HG03097 (cell line): Measurements from ENCODE around the gene PSMA5.
A peak's percentile ranks its signal among the peaks of the same experiment; 100 is the strongest.
"Not testable (repeated sequence)": the region's sequence is repeated elsewhere in the genome, so short reads cannot be mapped to it uniquely, and the experiment has no call there.

Experiments used
- ATAC-seq: cut with Tn5 transposase; IDR thresholded peaks from one replicate; pipeline ENCODE4 v1.9.1; 2021; ENCODE audit not compliant: unreplicated experiment, low FRiP score

The PSMA5 gene

GRCh38 chr1:109426281-109427170 is at the start of gene PSMA5:
PSMA5 (minus strand) TSS chr1:109426448; CDS start chr1:109426330, 118 bp downstream.
- peak; percentile 94 for ATAC-seq

- no peak for ATAC-seq
These were observed 49.0 kb upstream of the PSMA5 start for GRCh38 chr1:109475261-109475660.

- ATAC-seq, result no peak
These were observed 48.4 kb upstream of the PSMA5 start for GRCh38 chr1:109474697-109475096.

- not testable (repeated sequence) for ATAC-seq
These were observed 47.2 kb upstream of the PSMA5 start for GRCh38 chr1:109473284-109474057.

GRCh38 chr1:109472779-109473178 is 46.5 kb upstream of the PSMA5 start:
- no peak for ATAC-seq

GRCh38 chr1:109470245-109470644 is 44.0 kb upstream of the PSMA5 start:
- ATAC-seq, result no peak

- ATAC-seq, result no peak
These were observed 42.7 kb upstream of the PSMA5 start for GRCh38 chr1:109468903-109469302.

GRCh38 chr1:109468061-109468460 is 41.8 kb upstream of the PSMA5 start:
- no peak for ATAC-seq

- no peak for ATAC-seq
These were observed 41.1 kb upstream of the PSMA5 start for GRCh38 chr1:109467301-109467777.

GRCh38 chr1:109466452-109467300 is 40.4 kb upstream of the PSMA5 start, which contains the start of gene SYPL2:
SYPL2 (plus strand) TSS chr1:109466546; CDS start chr1:109466844, 298 bp downstream.
- ATAC-seq, result no peak

- ATAC-seq, result no peak
These were observed 39.8 kb upstream of the PSMA5 start for GRCh38 chr1:109466125-109466451.

GRCh38 chr1:109457819-109458218 is 31.6 kb upstream of the PSMA5 start:
- ATAC-seq, result no peak

- no peak for ATAC-seq
These were observed 28.4 kb upstream of the PSMA5 start for GRCh38 chr1:109454497-109455133.

- ATAC-seq, result no peak
These were observed 21.3 kb upstream of the PSMA5 start for GRCh38 chr1:109447524-109447923.

- ATAC-seq, result not testable (repeated sequence)
These were observed 19.9 kb upstream of the PSMA5 start for GRCh38 chr1:109445949-109446695.

GRCh38 chr1:109444346-109444745 is 18.1 kb upstream of the PSMA5 start:
- ATAC-seq, result no peak

- no peak for ATAC-seq
These were observed 17.2 kb upstream of the PSMA5 start for GRCh38 chr1:109443476-109443875.

GRCh38 chr1:109441069-109441468 is 14.8 kb upstream of the PSMA5 start:
- no peak for ATAC-seq

- no peak for ATAC-seq
These were observed 12.6 kb upstream of the PSMA5 start for GRCh38 chr1:109438798-109439297.
